HG02885 (cell line): Measurements from ENCODE around the gene AMFR.

ENCODE experiments used
- ATAC-seq: cut with Tn5 transposase; IDR thresholded peaks from one replicate; pipeline ENCODE4 v1.9.1; 2021; ENCODE audit warnings: mild to moderate bottlenecking; ENCODE audit not compliant: unreplicated experiment, poor library complexity

AMFR gene

DNA sequence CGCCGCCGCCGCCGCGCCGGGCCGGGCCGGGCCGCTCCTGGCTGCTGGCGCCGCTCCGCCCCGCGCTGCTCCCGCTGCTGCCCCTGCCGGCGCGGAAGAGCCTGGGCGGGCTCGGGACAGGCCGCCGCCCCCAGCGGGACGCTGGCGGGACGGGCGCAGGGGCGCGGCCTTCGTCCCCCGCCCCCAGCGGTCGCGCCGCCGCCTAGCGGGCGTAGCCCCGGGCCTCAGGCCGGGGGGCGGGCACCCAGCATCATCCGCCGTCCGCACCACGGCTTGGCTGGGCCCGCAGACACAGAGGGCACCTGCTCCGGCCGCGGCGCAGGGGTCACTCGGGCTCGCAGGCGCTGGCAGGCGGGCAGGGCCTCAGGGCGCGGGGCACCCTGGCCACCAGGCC is at the start of gene AMFR:
Gene AMFR, minus strand, starts transcription at position 107 of the 394 bp plus-strand sequence. CDS start 218 bp downstream, outside the sequence.
- ATAC-seq: peak; percentile 82

DNA sequence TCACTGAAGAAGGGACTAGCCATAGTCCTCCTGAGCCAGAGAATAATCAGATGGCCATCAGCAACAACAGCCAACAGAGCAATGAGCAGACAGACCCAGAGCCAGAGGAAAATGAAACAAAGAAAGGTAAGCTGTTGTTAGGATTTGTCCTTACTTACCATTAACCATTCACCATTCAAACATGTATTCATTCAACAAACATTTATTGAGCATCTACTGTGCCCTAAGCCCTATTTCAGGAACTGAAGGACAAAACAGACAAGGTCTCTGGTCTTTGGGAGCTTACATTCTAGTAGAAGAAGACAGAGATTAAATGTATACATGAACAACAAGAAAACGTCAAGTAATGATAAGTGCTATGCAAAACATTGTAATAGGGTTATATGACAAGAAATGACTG is 45.3 kb upstream of the AMFR start:
- ATAC-seq: no peak

- no peak for ATAC-seq
These were observed 44.9 kb upstream of the AMFR start for GRCh38 chr16:56470232-56470631.

DNA sequence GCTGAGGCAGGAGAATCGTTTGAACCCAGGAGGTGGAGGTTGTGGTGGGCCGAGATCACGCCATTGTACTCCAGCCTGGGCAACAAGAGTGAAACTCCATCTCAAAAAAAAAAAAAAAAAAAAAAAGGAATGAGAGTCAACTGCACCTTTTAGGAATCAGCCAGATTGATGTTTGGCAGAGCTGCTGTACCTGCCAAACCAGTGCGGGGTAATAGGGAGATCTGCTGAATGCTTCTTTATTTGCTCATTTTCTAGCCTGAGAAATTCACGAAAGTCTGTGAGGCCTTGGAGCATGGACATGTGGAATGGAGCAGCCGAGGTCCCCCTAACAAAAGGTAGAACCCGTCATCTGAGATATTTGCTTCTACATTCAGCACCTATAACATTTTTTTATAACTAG is 44.4 kb upstream of the AMFR start:
- no peak for ATAC-seq

GRCh38 chr16:56468800-56469199 is 43.5 kb upstream of the AMFR start:
- ATAC-seq: no peak

DNA sequence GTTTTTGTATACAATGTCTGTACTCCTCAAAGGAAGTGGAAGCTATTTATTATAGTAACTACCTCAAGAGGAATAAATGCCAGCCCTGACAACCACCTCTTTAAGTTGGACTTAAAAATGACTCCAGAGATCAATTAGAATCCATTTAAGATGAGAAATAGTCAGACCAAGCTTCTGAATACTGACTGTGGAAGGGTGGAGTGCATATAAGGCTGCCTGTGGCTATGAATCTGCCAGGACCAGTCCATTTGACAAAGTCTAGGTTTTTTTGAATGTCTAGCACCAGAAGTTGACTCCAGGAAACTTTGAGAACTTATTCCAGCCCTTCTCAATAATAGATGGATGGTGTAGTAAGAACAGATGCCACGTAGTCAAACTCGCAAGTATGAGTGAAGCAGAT is 41.0 kb upstream of the AMFR start:
- ATAC-seq: no peak

DNA sequence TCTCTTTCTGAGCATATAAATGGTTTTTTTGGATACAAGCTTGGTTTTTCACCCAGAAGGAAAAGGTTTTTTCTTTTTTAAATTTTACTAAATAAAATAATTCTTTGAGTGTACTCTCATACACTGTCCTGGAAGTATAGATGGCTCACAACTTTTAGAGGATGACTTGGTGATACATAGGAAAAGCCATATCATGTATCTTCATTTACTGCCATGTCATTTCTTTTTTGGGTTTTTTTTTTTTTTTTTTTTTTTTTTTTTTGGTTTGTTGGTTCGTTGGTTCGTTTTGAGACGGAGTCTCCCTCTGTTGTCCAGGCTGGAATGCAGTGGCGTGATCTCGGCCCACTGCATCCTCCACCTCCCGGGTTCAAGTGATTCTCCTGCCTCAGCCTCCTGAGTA is 37.8 kb upstream of the AMFR start:
- no peak for ATAC-seq

DNA sequence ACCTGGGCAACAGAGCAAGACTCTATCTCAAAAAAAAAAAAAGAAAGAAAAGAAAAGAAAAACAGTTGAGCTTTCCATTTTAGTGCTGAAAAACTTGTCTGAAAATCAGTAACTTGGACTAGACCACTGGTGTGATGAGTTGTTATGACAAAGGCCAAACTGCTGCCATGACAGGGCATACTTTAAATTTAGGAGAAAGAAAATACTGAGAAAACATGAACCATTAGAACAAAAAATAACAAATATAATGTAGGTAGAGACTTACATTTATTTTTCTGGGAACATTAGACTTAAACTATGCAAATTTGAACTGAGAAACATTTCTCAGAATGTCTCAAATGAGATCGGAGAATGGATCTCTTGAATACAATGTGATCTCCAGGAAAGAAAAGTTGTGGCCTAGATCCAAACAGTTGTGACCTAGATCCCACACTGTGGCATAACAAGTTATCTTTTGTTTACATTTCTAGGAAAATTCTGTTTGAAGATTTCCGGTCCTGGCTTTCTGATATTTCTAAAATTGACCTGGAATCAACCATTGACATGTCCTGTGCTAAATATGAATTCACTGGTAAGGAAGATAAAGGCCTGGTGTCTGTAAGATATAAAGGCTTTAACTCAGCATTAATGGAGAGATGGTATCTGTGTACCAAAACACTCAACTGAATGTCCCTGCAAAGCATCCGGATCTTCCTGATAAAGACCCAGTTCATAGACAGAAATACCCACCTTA is 36.9 kb upstream of the AMFR start:
- ATAC-seq: no peak

DNA sequence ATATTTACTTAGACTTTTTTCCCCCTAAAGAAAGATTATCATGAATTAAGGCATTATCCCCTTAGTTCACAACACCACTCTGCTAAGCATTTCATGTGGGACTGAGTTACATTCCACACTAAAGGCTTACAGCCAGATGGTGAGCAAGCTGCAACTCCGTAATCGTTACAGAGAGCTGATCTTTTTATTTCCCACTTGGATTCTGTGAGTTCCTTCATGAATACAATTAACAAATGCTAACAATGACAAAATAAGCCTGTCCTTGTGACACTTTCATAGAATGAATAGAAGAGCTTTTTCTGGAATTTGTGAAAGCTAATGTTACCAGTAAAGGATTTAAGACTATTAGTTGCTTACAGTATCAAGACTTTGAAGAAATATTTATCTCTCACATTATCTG is 34.8 kb upstream of the AMFR start:
- no peak for ATAC-seq

- no peak for ATAC-seq
These were observed 32.7 kb upstream of the AMFR start for GRCh38 chr16:56457927-56458470.

GRCh38 chr16:56451753-56452689 is 26.7 kb upstream of the AMFR start:
- peak; percentile 41 for ATAC-seq

DNA sequence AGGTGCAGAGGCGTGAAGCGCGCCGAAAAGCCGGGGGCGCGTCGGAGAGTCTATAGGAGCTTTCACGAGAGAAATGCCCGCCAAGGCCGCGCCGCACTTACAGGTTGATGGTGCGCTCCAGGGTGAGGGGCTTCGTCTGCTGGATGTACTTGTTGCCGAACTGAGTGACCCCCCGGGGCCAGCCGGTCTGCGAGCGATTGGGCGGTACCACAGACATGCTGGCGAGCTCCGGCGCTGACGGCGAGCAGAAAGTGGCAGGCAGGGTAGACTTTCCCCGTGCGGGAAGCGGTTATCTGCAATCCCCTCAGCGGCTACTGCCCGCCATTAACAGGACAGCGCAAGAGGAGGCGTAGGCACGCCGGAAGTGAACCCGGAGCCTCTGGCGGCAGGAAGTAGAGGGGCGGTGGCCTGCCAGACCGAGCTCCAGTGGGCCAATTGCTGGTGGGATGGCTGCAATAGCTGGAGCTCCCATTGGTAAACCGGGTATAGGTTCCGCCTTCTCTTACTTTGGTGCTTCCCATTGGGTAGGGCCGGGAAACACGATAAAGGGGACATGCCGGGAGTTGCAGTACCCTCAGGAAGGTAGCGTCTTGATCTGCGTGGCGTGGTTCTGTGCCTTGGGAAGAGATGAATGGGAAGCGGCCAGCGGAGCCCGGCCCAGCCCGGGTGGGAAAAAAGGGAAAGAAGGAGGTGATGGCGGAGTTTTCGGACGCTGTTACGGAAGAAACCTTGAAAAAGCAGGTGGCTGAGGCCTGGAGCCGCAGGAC is 25.8 kb upstream of the AMFR start, which contains the start of the genes NUDT21 and OGFOD1:
Gene NUDT21, minus strand, starts transcription at position 347 of the 767 bp plus-strand sequence. Its CDS starts 130 bp downstream, at position 217.
Gene OGFOD1, plus strand, starts transcription at position 569 of the 767 bp plus-strand sequence. Its CDS starts 59 bp downstream, at position 628.
- peak; percentile 97 for ATAC-seq

GRCh38 chr16:56450275-56450985 is 25.1 kb upstream of the AMFR start:
- no peak for ATAC-seq

GRCh38 chr16:56448005-56448404 is 22.7 kb upstream of the AMFR start:
- no peak for ATAC-seq

- ATAC-seq: no peak
These were observed 21.9 kb upstream of the AMFR start for GRCh38 chr16:56447286-56447685.

DNA sequence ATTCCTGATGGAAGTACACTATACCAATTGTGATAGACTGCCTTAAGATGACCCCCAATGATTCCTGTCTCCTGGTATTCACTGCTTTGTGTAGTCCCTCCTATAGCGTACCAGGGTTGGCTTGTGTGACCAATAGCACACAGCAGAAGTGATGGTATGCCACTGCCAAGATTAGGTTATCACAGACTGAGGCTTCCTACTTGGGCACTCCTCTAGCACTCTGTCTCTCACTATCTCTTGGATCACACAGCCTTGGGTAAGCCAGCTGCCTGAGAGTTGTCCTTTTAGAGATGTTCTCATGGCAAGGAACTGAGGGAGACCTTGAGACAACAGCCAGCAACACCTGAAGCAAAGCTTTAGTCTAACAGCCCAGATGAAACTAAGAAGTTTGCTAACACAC is 12.7 kb upstream of the AMFR start:
- no peak for ATAC-seq

GRCh38 chr16:56436258-56436657 is 10.9 kb upstream of the AMFR start:
- ATAC-seq: no peak

DNA sequence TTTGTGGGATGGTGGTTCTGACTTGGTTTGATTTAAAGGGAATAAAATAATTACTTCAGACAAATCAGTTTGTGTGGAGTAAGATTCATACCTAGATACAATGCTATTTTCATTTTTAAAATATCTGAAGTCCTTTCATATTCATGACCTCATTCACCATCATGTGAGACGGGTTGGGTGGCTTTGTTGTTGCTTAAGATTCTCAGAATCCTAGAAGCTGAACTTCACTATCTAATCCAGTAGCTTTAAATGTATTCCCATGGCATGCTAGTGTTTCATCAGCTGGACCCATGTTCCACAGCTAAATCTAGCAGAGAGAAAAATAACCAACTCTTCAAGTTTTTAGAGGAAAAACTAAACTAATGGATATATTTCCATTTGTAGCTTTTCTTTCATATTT is 2.7 kb upstream of the AMFR start:
- ATAC-seq: no peak

DNA sequence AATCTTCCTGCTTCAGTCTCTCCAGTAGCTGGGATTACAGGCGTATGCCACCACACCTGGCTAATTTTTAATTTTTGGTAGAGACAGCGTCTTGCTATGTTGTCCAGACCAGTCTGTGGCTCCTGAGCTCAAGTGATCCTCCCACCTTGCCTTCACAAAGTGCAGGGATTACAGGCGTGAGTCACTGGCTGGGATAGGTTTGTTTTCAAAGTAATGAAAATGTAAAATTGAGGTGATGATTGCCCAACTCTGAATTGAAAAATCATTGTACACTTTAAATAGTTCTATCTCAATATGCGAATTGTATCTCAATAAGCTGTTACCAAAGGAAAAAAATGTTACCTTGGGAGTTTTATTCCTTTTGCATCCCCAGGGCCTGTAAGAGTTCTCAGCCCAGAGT is 1.2 kb upstream of the AMFR start:
- no peak for ATAC-seq
